Mesothelial cell of epicardium (in vitro differentiated cells): ENCODE measurements around the gene KCNMA1. TPM values are rescaled to one million over a fixed set of nuclear protein-coding genes. Genes with fewer than 3 reads are reported as not detected.

ENCODE experiments used
- DNase-seq, 2 experiments: peaks; one replicate each; pipeline ENCODE4 v3.0.0; 2021; ENCODE audit warnings: low spot score in 2 of 2; ENCODE audit not compliant: unreplicated experiment in 2 of 2
- H3K27ac Mint-ChIP-seq: 2 replicates; pipeline ENCODE4 v1.8.0; 2021; ENCODE audit warnings: mixed read lengths
- H3K27me3 Mint-ChIP-seq: 2 replicates; pipeline ENCODE4 v1.8.0; 2021; ENCODE audit warnings: low read depth, mixed read lengths
- H3K36me3 Mint-ChIP-seq: 2 replicates; pipeline ENCODE4 v1.8.0; 2021; ENCODE audit warnings: mixed read lengths
- H3K4me1 Mint-ChIP-seq: 2 replicates; pipeline ENCODE4 v1.8.0; 2021; ENCODE audit warnings: mixed read lengths
- H3K4me3 Mint-ChIP-seq: 2 replicates; pipeline ENCODE4 v1.8.0; 2021; ENCODE audit warnings: mild to moderate bottlenecking, moderate library complexity, mixed read lengths
- H3K9me3 Mint-ChIP-seq: 2 replicates; pipeline ENCODE4 v1.8.0; 2021; ENCODE audit warnings: mixed read lengths
- total RNA-seq: library from RNA; stranded (reverse); gene quantifications from 3 replicates; pipeline ENCODE4 v1.2.1, GENCODE V29; 2021
- TF ChIP-seq, protein P1 (sequence below): fragments of 200-600 bp; sonication (generic); IDR thresholded peaks from one replicate; pipeline ENCODE4 v1.5.0; 2021; ENCODE audit warnings: antibody characterized with exemption; ENCODE audit not compliant: unreplicated experiment

The KCNMA1 gene
- total RNA-seq, 1 donor from 2014 or later = 44.0 TPM

DNA sequence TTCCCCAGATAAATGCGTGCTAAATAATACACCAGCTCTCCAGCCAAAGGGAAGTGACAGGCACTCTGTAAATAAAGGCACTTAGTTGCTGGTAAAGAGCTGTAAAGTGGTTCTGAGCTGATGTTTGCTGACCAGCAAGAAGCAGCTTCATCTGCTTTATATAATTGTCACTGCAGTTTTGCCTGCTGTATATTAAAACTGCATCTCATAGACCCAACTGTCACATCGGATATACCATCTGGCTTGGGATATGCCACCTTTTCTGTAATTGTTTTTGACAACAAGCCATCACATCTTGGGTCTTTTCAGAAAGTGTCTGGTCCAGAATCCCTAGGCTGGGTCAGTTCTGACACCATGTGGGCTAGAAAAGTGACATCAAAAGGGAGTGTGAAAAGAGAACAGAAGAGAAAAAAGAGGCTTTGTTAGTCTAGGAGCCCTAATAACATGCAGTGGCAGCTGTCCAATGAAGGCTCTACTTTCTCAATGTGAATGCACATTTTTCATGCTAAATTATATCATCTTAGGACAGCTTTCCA lies 697.6 kb downstream of the KCNMA1 start:
- Mint-ChIP-seq H3K27ac (no peak overlapping the region), H3K9me3 (no peaks in the 10 kb centered on the region), H3K4me3 (no peak overlapping the region), H3K27me3 (peaks cover 4% of the 10 kb centered on the region), H3K36me3 (no peaks in the 10 kb centered on the region), H3K4me1 (peaks cover 31% of the 10 kb centered on the region)
- no peak for DNase-seq
- TF ChIP-seq, protein P1, sequence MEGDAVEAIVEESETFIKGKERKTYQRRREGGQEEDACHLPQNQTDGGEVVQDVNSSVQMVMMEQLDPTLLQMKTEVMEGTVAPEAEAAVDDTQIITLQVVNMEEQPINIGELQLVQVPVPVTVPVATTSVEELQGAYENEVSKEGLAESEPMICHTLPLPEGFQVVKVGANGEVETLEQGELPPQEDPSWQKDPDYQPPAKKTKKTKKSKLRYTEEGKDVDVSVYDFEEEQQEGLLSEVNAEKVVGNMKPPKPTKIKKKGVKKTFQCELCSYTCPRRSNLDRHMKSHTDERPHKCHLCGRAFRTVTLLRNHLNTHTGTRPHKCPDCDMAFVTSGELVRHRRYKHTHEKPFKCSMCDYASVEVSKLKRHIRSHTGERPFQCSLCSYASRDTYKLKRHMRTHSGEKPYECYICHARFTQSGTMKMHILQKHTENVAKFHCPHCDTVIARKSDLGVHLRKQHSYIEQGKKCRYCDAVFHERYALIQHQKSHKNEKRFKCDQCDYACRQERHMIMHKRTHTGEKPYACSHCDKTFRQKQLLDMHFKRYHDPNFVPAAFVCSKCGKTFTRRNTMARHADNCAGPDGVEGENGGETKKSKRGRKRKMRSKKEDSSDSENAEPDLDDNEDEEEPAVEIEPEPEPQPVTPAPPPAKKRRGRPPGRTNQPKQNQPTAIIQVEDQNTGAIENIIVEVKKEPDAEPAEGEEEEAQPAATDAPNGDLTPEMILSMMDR = no peak

DNA sequence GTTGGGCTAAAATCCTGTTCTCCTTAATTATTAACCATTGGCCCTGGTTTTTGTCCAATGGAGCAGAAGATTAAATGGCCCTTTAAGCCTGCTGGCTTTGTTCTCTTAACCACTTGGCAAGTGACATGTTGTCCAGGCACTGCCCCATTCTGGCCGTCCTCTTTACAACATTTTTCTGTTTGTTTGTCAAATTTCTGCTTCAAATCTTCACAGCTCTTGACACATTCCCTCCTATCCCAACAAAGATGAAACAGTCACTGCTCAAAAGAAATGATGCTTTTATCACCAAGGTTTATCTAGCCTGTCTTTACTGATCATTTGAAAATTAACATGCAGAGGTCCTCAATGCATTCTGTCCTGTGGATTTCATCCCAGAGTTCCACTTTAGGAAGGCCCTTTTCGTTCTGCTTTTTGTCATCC lies 700.4 kb downstream of the KCNMA1 start:
- Mint-ChIP-seq H3K27ac (no peak overlapping the region), H3K36me3 (no peaks in the 10 kb centered on the region), H3K4me3 (no peak overlapping the region), H3K9me3 (no peaks in the 10 kb centered on the region), H3K4me1 (peaks cover 22% of the 10 kb centered on the region), H3K27me3 (peaks cover 9% of the 10 kb centered on the region)
- no peak for DNase-seq
- TF ChIP-seq, protein P1 = no peak

DNA sequence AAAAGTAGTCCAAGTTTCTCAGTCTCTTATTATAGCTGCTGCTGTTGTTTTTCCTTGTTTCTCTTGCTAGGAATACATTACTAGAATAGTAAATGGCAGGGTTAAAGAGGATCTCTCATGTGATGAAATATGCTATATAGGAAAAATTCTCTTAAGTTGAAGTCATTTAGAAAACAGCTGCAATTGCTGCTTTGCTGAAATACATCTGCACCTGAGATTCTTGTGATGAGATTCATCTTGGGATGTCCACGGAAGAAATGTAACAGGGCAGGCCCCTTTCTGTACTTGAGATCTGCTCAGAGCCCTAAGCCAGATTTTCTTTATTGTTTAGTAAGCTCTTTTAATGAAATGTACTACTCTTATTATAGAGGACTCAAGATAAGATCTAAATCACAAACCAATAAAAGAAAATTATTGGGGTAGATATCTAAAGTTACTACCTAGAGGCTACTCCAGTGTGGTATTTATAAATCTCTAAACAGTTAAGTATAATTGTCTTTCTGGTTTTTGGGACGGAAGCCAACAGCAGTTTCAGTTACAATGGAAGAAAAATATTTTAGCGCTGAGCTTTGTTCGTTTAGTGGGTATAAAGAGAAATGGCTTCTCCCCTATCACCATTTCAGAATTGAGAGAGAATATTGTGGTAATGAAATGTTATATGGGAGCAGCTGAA lies 701.5 kb downstream of the KCNMA1 start:
- H3K4me3 Mint-ChIP-seq = no peak overlapping the region
- TF ChIP-seq, protein P1 = no peak
- DNase-seq = no peak
- no peaks in the 10 kb centered on the region for H3K36me3 Mint-ChIP-seq
- peaks cover 9% of the 10 kb centered on the region for H3K27me3 Mint-ChIP-seq
- H3K9me3 Mint-ChIP-seq = peaks cover under 1% of the 10 kb centered on the region
- peaks cover 22% of the 10 kb centered on the region for H3K4me1 Mint-ChIP-seq
- no peak overlapping the region for H3K27ac Mint-ChIP-seq

GRCh38 chr10:76928565-76928964 lies 709.0 kb downstream of the KCNMA1 start:
- Mint-ChIP-seq H3K4me3 (no peak overlapping the region), H3K9me3 (peaks cover 12% of the 10 kb centered on the region), H3K36me3 (peaks cover 7% of the 10 kb centered on the region), H3K4me1 (peaks cover 12% of the 10 kb centered on the region), H3K27me3 (peaks cover 2% of the 10 kb centered on the region), H3K27ac (no peak overlapping the region)
- DNase-seq = no peak
- TF ChIP-seq, protein P1 = no peak

GRCh38 chr10:76925636-76926405 lies 711.8 kb downstream of the KCNMA1 start:
- H3K36me3 Mint-ChIP-seq = peaks cover 7% of the 10 kb centered on the region

More at GRCh38 chr10:76925636-76926405, 711.8 kb downstream of the KCNMA1 start:
- H3K9me3 Mint-ChIP-seq = peaks cover 9% of the 10 kb centered on the region
- TF ChIP-seq, protein P1 = no peak
- DNase-seq = no peak
- H3K4me3 Mint-ChIP-seq = no peak overlapping the region
- no peak overlapping the region for H3K27ac Mint-ChIP-seq
- H3K27me3 Mint-ChIP-seq = no peaks in the 10 kb centered on the region
- H3K4me1 Mint-ChIP-seq = peaks cover 14% of the 10 kb centered on the region
